Smooth muscle cell of trachea (primary cell): Measurements from ENCODE around the gene MYH3. TPM values are rescaled to one million over a fixed set of nuclear protein-coding genes. Genes with fewer than 3 reads are reported as not detected.

Experiments used
- total RNA-seq: library from RNA; depleted of rRNA; stranded (reverse); fragments of >200 nt; gene quantifications from 2 replicates; pipeline ENCODE4 v1.2.1, GENCODE V29; 2014

The MYH3 gene
- total RNA-seq: 0.33 and 0.44 TPM in 2 replicates

DNA sequence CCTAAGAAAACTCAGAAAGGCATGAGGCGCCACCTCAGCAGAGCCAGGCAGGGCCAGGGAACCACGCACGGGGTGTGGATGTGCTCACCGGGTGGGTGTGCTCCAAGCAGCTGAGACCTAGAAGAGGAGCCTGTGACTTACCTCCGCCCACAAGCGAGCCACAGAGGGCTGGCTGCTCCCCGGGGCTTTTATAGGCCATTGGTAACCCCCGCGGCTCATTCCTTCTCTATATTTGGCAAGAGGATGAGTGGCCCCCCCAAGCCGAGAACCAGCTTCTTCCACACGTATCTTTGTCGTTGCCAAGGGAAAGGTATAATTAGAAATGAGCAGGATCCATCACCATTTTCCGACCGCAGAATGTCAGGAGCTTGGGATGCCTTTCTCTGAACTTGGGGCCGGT lies at the start of gene MYH3:
Gene MYH3, minus strand, starts transcription at position 162 of the 400 bp plus-strand sequence. CDS start 2,245 bp downstream, outside the sequence.

DNA sequence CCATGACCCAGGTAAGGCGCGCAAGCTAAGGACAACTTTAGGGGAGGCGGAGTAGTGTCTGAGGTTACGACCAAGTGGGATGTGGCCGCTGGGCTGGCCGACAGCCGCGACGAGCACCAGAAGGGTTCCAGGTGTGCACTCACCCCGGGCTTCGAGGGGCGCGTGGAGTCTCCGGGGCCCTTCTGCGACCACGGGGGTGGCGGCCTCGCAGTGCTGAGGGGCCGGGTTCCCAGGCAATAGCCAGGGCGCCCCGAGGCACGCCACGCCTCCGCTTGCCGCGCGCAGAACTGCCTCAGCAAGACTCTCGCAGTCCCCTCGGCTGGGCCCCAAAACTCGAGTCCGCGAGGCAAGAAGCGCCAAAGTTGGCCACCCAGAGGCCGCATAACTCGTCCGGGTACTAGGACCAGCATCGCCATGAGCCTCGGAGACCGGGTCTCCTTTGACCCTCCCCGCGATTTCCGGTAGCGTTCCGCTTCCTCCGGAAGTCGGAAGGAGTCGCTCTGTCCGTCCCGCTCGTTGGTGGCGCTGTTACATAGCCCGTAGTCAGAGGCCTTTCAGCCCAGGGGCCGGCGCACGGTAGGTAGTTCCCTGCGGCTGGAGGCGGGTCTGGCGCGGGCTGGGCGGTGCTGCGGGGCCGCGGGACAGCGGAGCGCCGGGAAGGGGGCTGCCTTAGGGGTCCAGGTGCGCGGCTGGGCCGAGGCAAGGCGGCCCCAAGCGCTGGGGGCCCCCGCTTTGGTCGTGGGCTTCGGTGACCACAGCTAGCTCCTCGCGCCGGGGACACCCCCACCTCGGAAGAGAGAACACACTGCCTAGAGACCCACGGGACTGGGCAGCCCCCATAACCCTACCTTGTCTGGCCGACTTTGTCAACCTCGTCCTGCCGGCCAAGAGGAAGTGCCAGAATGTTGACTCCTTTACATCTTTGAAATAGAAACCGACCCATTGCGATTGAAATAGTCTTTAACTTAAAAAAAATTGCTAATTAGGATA lies 40.3 kb upstream of the MYH3 start, which contains the start of the genes ADPRM and SCO1:
Gene ADPRM, plus strand, starts transcription at position 503 of the 990 bp plus-strand sequence. CDS start 7,333 bp downstream, outside the sequence.
Gene SCO1, minus strand, starts transcription at position 442 of the 990 bp plus-strand sequence. Its CDS starts 26 bp downstream, at position 416.

Other genes with a start within 250 kb of the MYH3 start
- gene MYH8, start 235.4 kb downstream of the MYH3 start, total RNA-seq: not detected in 2 replicates
- not detected in 2 replicates for gene MYH4, start 187.8 kb downstream of the MYH3 start, total RNA-seq
- not detected in 2 replicates for gene MYH1, start 138.8 kb downstream of the MYH3 start, total RNA-seq
- gene MYH2, start 107.7 kb downstream of the MYH3 start, total RNA-seq: under 0.01 TPM in 1 of 2 replicates, not detected in the other
- 22.8 and 39.9 TPM in 2 replicates for gene SCO1, start 40.2 kb upstream of the MYH3 start, total RNA-seq
- gene ADPRM, start 40.3 kb upstream of the MYH3 start, total RNA-seq: 13.7 and 15.5 TPM in 2 replicates
- gene TMEM220, start 72.7 kb upstream of the MYH3 start, total RNA-seq: 1.2 and 2.8 TPM in 2 replicates
- gene TMEM238L, start 146.8 kb upstream of the MYH3 start, total RNA-seq: not detected in 2 replicates
- gene PIRT, start 180.8 kb upstream of the MYH3 start, total RNA-seq: not detected in 2 replicates